Measurements from ENCODE around the gene TBC1D23.

- TF ChIP-seq POLR2A (IDR thresholded peaks at IDR 0.05) (no peak), CTCF (IDR thresholded peaks at IDR 0.05 in 8 of 11, conservative IDR thresholded peaks at IDR 0.05 in 3 of 11) (no peak), POLR2AphosphoS5 (IDR thresholded peaks at IDR 0.05) (no peak)
Observed at GRCh38 chr3:100288288-100288894, 27.6 kb downstream of the TBC1D23 start.
